NT2/D1 (cell line): ENCODE measurements around the gene PEPD.

Source experiments
- SUZ12 ChIP-seq: IDR thresholded peaks from 2 replicates; pipeline ENCODE4 v1.6.1; 2011; ENCODE audit not compliant: insufficient read length, insufficient read depth; ENCODE audit errors: extremely low read depth
- YY1 ChIP-seq: IDR thresholded peaks from 2 replicates; pipeline ENCODE4 v1.6.1; 2011; ENCODE audit not compliant: insufficient read length, insufficient read depth
- ZNF274 ChIP-seq: IDR thresholded peaks from 2 replicates; pipeline ENCODE4 v1.6.1; 2011; ENCODE audit warnings: mild to moderate bottlenecking, low read depth, low read length

DNA sequence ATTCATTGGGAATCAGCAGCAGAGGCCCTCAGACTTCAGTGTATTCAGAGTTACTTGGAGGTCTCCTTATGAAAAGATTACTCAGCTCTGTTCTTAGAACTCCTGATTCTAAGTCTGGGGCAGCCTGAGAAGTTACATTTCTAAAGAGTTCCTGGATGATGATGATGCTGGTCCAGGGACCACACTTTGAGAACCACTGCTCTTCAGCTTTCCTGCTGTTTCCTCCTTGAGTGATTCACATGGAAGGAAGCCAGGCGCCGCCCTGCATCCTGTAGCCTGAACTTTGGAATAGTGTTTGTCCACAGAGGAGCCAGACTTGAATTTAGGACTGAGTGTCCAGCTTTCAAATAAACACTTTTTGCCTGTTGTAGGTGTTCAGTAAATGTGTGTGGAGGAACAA is 145.2 kb downstream of the PEPD start:
- TF ChIP-seq SUZ12 (no peak), YY1 (no peak), ZNF274 (no peak)
